SK-N-MC (cell line): ENCODE data around the gene MINK1.

Source experiments
- EZH2 ChIP-seq: fragments of 200-600 bp; sonication (generic); IDR thresholded peaks from one replicate; pipeline ENCODE4 v1.6.1; 2017; ENCODE audit warnings: antibody characterized with exemption
- POLR2AphosphoS5 ChIP-seq: IDR thresholded peaks from 2 replicates; pipeline ENCODE4 v1.6.1; 2012; ENCODE audit warnings: mild to moderate bottlenecking, low read depth, low read length, borderline replicate concordance

DNA sequence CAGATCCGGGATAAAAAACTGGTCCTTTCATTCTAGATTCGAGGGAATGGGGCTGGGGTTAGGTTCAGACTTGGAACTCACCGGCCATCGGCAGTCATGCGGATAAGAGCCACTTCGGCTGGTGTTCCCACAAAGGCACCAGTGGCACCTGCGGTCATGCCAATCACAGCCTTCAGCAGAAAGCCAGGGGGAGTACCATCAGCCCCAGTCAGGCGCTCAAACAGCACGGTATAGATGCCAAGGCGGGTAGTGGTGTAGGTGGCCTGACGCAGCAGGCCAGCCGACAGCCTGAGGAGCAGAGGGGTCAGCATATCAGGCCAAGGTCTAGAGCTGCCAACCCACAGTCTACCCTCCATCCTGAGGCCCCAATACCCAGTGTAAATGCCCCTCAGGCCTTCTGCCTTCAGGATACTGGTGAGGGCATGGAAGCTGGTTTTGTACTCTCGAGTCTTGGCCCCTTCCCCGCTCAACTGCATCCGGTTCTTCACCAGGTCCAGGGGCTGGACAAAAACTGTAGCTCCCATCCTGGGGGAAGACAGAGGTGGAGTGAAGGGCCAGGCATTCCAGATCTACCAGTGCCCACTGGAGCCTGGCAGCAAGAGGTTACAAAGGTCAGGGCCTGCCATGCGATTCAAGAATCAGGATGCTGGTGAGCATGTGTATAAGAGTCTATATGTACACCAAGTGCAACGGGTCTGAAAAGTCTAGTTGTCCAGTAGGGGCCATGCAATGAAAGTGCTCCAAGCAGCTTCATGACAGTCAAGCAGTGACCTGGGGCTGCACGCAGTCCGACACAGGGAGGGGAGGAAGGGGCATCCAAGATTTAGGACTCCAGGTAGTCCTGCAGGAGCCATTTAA lies 105.8 kb downstream of the MINK1 start:
- no peak for TF ChIP-seq POLR2AphosphoS5
- no peak for TF ChIP-seq EZH2
